HEK293 (cell line): ENCODE data around the gene FBXW5.
A peak's percentile ranks its signal among the peaks of the same experiment; 100 is the strongest.

Experiments
- CTCF ChIA-PET: fragments of 350-600 bp; formaldehyde crosslinking; extraction: SDS; loops from one replicate; lab custom pipeline; 2021; ENCODE audit warnings: antibody characterized with exemption; lab: Yijun Ruan, JAX
- POLR2A ChIA-PET: fragments of 300-600 bp; formaldehyde crosslinking; extraction: SDS; loops from one replicate; lab custom pipeline; 2020; ENCODE audit warnings: antibody characterized with exemption, inconsistent platforms; lab: Yijun Ruan, JAX
- H3K27ac ChIP-seq: fragments of 200-500 bp; sonication (Bioruptor generic); 2 replicates; pipeline ENCODE4 v1.5.1; 2014; ENCODE audit warnings: low read depth, low read length, control low read depth, inconsistent platforms; ENCODE audit errors: extremely low read depth
- H3K36me3 ChIP-seq, 2 experiments: fragments of 200-500 bp in 1 of 2; sonication (Bioruptor generic) in 1 of 2; 1 replicate in 1 of 2; 2 replicates in 1 of 2; pipeline ENCODE4 v1.5.1; 2014 to 2017; ENCODE audit warnings: inconsistent platforms in 2 of 2, low read length in 2 of 2; ENCODE audit not compliant: control insufficient read depth in 2 of 2, insufficient read depth in 1 of 2
- H3K4me1 ChIP-seq: fragments of 200-500 bp; sonication (Bioruptor generic); 2 replicates; pipeline ENCODE4 v1.5.1; 2014; ENCODE audit warnings: mild to moderate bottlenecking, low read length, inconsistent platforms; ENCODE audit not compliant: control insufficient read depth, insufficient read depth
- H3K4me3 ChIP-seq: 2 replicates; pipeline ENCODE4 v1.5.1; 2011; ENCODE audit warnings: low read depth, mild to moderate bottlenecking, control low read depth, low read length, moderate library complexity
- H3K9me3 ChIP-seq: fragments of 200-500 bp; sonication (Bioruptor generic); 2 replicates; pipeline ENCODE4 v1.5.1; 2014; ENCODE audit warnings: low read depth, low read length, inconsistent platforms; ENCODE audit not compliant: control insufficient read depth, insufficient read depth
- EGR2 ChIP-seq: fragments of 450-650 bp; formaldehyde crosslinking; IDR thresholded peaks from 2 replicates; pipeline ENCODE4 v1.5.1; 2016; ENCODE audit warnings: low read depth, missing biosample characterization, missing genetic modification characterization
- GLI2 ChIP-seq: fragments of 450-650 bp; formaldehyde crosslinking; IDR thresholded peaks from 2 replicates; pipeline ENCODE4; 2017; ENCODE audit warnings: missing biosample characterization, missing genetic modification characterization, low read depth, borderline replicate concordance
- GLIS2 ChIP-seq: fragments of 450-650 bp; formaldehyde crosslinking; IDR thresholded peaks from 2 replicates; pipeline ENCODE4 v1.5.1; 2016; ENCODE audit warnings: missing biosample characterization, missing genetic modification characterization
- HIC1 ChIP-seq: fragments of 450-650 bp; formaldehyde crosslinking; IDR thresholded peaks from 2 replicates; pipeline ENCODE4 v1.5.1; 2016; ENCODE audit warnings: missing biosample characterization, missing genetic modification characterization
- KLF1 ChIP-seq: fragments of 450-650 bp; formaldehyde crosslinking; IDR thresholded peaks from 2 replicates; pipeline ENCODE4 v1.5.1; 2016; ENCODE audit warnings: missing biosample characterization, missing genetic modification characterization
- KLF7 ChIP-seq: fragments of 450-650 bp; formaldehyde crosslinking; IDR thresholded peaks from 2 replicates; pipeline ENCODE4 v1.5.1; 2016; ENCODE audit warnings: missing biosample characterization, missing genetic modification characterization, borderline replicate concordance
- REST ChIP-seq: fragments of 450-650 bp; formaldehyde crosslinking; IDR thresholded peaks from 2 replicates; pipeline ENCODE4 v1.5.1; 2016; ENCODE audit warnings: missing biosample characterization, missing genetic modification characterization
- SCRT1 ChIP-seq: fragments of 450-650 bp; formaldehyde crosslinking; IDR thresholded peaks from 2 replicates; pipeline ENCODE4 v1.5.1; 2016; ENCODE audit warnings: missing biosample characterization, missing genetic modification characterization, borderline replicate concordance
- SP3 ChIP-seq: fragments of 450-650 bp; formaldehyde crosslinking; IDR thresholded peaks from 2 replicates; pipeline ENCODE4 v1.5.1; 2016; ENCODE audit warnings: missing biosample characterization, missing genetic modification characterization
- WT1 ChIP-seq: fragments of 450-650 bp; formaldehyde crosslinking; IDR thresholded peaks from 2 replicates; pipeline ENCODE4 v1.5.1; 2016; ENCODE audit warnings: missing biosample characterization, missing genetic modification characterization
- ZNF157 ChIP-seq: fragments of 450-650 bp; formaldehyde crosslinking; IDR thresholded peaks from 2 replicates; pipeline ENCODE4 v1.5.1; 2016; ENCODE audit warnings: missing biosample characterization, missing genetic modification characterization
- ZNF211 ChIP-seq: fragments of 450-650 bp; formaldehyde crosslinking; IDR thresholded peaks from 2 replicates; pipeline ENCODE4 v1.5.1; 2016; ENCODE audit warnings: low read depth, missing biosample characterization, missing genetic modification characterization
- ZNF24 ChIP-seq: fragments of 450-650 bp; formaldehyde crosslinking; IDR thresholded peaks from 2 replicates; pipeline ENCODE4 v1.5.1; 2016; ENCODE audit warnings: missing biosample characterization, missing genetic modification characterization
- ZNF501 ChIP-seq: fragments of 450-650 bp; formaldehyde crosslinking; IDR thresholded peaks from 2 replicates; pipeline ENCODE4 v1.5.1; 2016; ENCODE audit warnings: missing biosample characterization, missing genetic modification characterization
- ZNF514 ChIP-seq: fragments of 450-650 bp; formaldehyde crosslinking; IDR thresholded peaks from 2 replicates; pipeline ENCODE4 v1.5.1; 2016; ENCODE audit warnings: missing biosample characterization, missing genetic modification characterization
- ZNF530 ChIP-seq: fragments of 450-650 bp; formaldehyde crosslinking; IDR thresholded peaks from 2 replicates; pipeline ENCODE4 v1.5.1; 2016; ENCODE audit warnings: low read depth, missing biosample characterization, missing genetic modification characterization
- ZNF558 ChIP-seq: fragments of 450-650 bp; formaldehyde crosslinking; IDR thresholded peaks from 2 replicates; pipeline ENCODE4 v1.5.1; 2016; ENCODE audit warnings: missing biosample characterization, missing genetic modification characterization
- ZNF561 ChIP-seq: fragments of 450-650 bp; IDR thresholded peaks from 2 replicates; pipeline ENCODE4 v1.5.1; 2018; ENCODE audit warnings: missing biosample characterization, missing genetic modification characterization, borderline replicate concordance
- ZNF596 ChIP-seq: fragments of 450-650 bp; IDR thresholded peaks from 2 replicates; pipeline ENCODE4 v1.5.0; 2018; ENCODE audit warnings: missing biosample characterization, mild to moderate bottlenecking, missing genetic modification characterization, moderate library complexity
- ZNF600 ChIP-seq: fragments of 450-650 bp; formaldehyde crosslinking; IDR thresholded peaks from 2 replicates; pipeline ENCODE4 v1.5.1; 2016; ENCODE audit warnings: missing biosample characterization, missing genetic modification characterization
- ZNF677 ChIP-seq: fragments of 450-650 bp; IDR thresholded peaks from 2 replicates; pipeline ENCODE4 v1.5.0; 2018; ENCODE audit warnings: missing biosample characterization, mild to moderate bottlenecking, missing genetic modification characterization, moderate library complexity
- ZNF76 ChIP-seq: fragments of 450-650 bp; formaldehyde crosslinking; IDR thresholded peaks from 2 replicates; pipeline ENCODE4; 2016; ENCODE audit warnings: low read depth, missing biosample characterization, missing genetic modification characterization, borderline replicate concordance
- ZNF785 ChIP-seq: fragments of 450-650 bp; formaldehyde crosslinking; IDR thresholded peaks from 2 replicates; pipeline ENCODE4 v1.5.1; 2016; ENCODE audit warnings: missing biosample characterization, missing genetic modification characterization
- ZSCAN30 ChIP-seq: fragments of 450-650 bp; IDR thresholded peaks from 2 replicates; pipeline ENCODE4 v1.5.1; 2018; ENCODE audit warnings: missing biosample characterization, mild to moderate bottlenecking, missing genetic modification characterization, moderate library complexity
- TF ChIP-seq, protein P1 (sequence below): fragments of 450-650 bp; formaldehyde crosslinking; IDR thresholded peaks from 2 replicates; pipeline ENCODE4 v1.5.1; 2016; ENCODE audit warnings: missing biosample characterization, missing genetic modification characterization
- TF ChIP-seq, protein P2 (sequence below): fragments of 450-650 bp; formaldehyde crosslinking; IDR thresholded peaks from 2 replicates; pipeline ENCODE4 v1.5.1; 2016; ENCODE audit warnings: missing biosample characterization, missing genetic modification characterization, borderline replicate concordance
- TF ChIP-seq, protein P3 (sequence below): fragments of 450-650 bp; formaldehyde crosslinking; IDR thresholded peaks from 2 replicates; pipeline ENCODE4 v1.5.1; 2016; ENCODE audit warnings: missing biosample characterization, missing genetic modification characterization

Gene FBXW5

GRCh38 chr9:136964171-136964689, 19.7 kb upstream of the FBXW5 start:
- H3K27ac ChIP-seq = no peak overlapping the region
- H3K4me3 ChIP-seq = no peak overlapping the region
- H3K9me3 ChIP-seq = no peaks in the 10 kb centered on the region
- H3K36me3 ChIP-seq = no peaks in the 10 kb centered on the region
- CTCF ChIA-PET = interaction anchor here (0.6 to 1.7 kb wide), 6 partner anchors 13 to 102 kb away, joined by 3 to 11 read pairs (median 4); partner anchors contain the start of genes C8G and PTGDS
- H3K4me1 ChIP-seq = no peaks in the 10 kb centered on the region
- POLR2A ChIA-PET = no interaction called here
- TF ChIP-seq WT1 (no peak), KLF7 (tag by site-specific recombination) (peak; percentile 74), ZNF558 (tag by site-specific recombination) (no peak), ZNF600 (tag by site-specific recombination) (0 out of 2 replicates have a peak, but pooled peaks have one; percentile 14), HIC1 (tag by site-specific recombination) (0 out of 2 replicates have a peak, but pooled peaks have one; percentile 29), KLF1 (peak; percentile 99), GLIS2 (tag by site-specific recombination) (peak; percentile 48; the same call in 1 of the 2 replicates), REST (tag by site-specific recombination) (peak; percentile 91)
- TF ChIP-seq, protein P1, sequence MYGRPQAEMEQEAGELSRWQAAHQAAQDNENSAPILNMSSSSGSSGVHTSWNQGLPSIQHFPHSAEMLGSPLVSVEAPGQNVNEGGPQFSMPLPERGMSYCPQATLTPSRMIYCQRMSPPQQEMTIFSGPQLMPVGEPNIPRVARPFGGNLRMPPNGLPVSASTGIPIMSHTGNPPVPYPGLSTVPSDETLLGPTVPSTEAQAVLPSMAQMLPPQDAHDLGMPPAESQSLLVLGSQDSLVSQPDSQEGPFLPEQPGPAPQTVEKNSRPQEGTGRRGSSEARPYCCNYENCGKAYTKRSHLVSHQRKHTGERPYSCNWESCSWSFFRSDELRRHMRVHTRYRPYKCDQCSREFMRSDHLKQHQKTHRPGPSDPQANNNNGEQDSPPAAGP (tag by site-specific recombination) = 0 out of 2 replicates have a peak, but pooled peaks have one; percentile 47

DNA sequence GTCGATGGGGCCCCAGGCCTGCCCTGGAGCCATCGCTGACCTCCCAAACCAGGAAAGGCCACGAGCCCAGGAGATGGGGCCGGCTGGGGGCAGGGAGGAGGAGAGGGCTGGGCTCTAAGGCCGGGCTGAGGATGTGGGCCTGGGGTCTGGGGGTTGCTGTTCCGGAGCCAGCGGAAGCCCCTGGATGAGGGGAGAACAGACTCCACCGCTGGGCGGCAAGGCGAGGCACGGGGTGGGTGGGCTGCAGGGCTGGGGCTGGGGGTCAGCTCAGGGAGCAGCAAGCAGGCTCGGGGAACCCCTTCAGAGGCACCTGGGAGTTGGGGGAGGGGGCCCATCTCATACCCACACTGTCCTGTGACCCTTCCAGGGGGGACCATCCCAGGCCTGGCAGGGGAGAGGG, 19.2 kb upstream of the FBXW5 start:
- Histone ChIP-seq H3K9me3 (no peaks in the 10 kb centered on the region), H3K27ac (no peak overlapping the region), H3K4me3 (no peak overlapping the region), H3K4me1 (no peaks in the 10 kb centered on the region), H3K36me3 (no peaks in the 10 kb centered on the region)
- POLR2A ChIA-PET = no interaction called here
- CTCF ChIA-PET = interaction anchor here (0.6 to 2.1 kb wide), 4 partner anchors 13 to 181 kb away, joined by 3 to 9 read pairs (median 3); partner anchors contain the start of gene PTGDS
- TF ChIP-seq, protein P2, sequence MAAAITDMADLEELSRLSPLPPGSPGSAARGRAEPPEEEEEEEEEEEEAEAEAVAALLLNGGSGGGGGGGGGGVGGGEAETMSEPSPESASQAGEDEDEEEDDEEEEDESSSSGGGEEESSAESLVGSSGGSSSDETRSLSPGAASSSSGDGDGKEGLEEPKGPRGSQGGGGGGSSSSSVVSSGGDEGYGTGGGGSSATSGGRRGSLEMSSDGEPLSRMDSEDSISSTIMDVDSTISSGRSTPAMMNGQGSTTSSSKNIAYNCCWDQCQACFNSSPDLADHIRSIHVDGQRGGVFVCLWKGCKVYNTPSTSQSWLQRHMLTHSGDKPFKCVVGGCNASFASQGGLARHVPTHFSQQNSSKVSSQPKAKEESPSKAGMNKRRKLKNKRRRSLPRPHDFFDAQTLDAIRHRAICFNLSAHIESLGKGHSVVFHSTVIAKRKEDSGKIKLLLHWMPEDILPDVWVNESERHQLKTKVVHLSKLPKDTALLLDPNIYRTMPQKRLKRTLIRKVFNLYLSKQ = no peak
- TF ChIP-seq ZNF501 (tag by site-specific recombination) (no peak), ZNF677 (tag by site-specific recombination) (no peak), ZNF24 (tag by site-specific recombination) (no peak), EGR2 (no peak), ZNF157 (tag by site-specific recombination) (no peak), SCRT1 (tag by site-specific recombination) (no peak), ZSCAN30 (tag by site-specific recombination) (no peak), SP3 (tag by site-specific recombination) (no peak), ZNF596 (tag by site-specific recombination) (no peak), ZNF561 (tag by site-specific recombination) (no peak), GLI2 (no peak), ZNF785 (no peak), ZNF514 (tag by site-specific recombination) (no peak), ZNF530 (tag by site-specific recombination) (no peak), ZNF76 (tag by site-specific recombination) (no peak), ZNF211 (no peak)
- TF ChIP-seq, protein P3, sequence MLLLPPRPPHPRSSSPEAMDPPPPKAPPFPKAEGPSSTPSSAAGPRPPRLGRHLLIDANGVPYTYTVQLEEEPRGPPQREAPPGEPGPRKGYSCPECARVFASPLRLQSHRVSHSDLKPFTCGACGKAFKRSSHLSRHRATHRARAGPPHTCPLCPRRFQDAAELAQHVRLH (tag by site-specific recombination) = no peak
